SK-N-SH (cell line): Measurements from ENCODE around the gene NDUFC2. TPM values are rescaled to one million over a fixed set of nuclear protein-coding genes. Genes with fewer than 3 reads are reported as not detected.

Experiments
- CTCF ChIA-PET: fragments of 300-600, 350-600 bp; formaldehyde crosslinking; extraction: SDS; loops from one replicate; lab custom pipeline; 2021; lab: Yijun Ruan, JAX
- POLR2A ChIA-PET: fragments of 350-600 bp; sonication (Branson Sonifier 250); formaldehyde crosslinking; extraction: SDS; loops from one replicate; lab custom pipeline; 2020; ENCODE audit warnings: antibody characterized with exemption, inconsistent platforms; lab: Yijun Ruan, JAX
- DNase-seq: peaks from one replicate; pipeline ENCODE4 v3.0.0; 2012
- H2AFZ ChIP-seq: fragments of 200-600 bp; sonication (generic); 2 replicates; pipeline ENCODE4 v1.8.1; 2016; ENCODE audit warnings: antibody characterized with exemption, mild to moderate bottlenecking, low read depth
- H3F3A ChIP-seq: fragments of 200-600 bp; sonication (generic); replicated peaks from 2 replicates; pipeline ENCODE3; 2016; ENCODE audit warnings: antibody characterized with exemption, mild to moderate bottlenecking; ENCODE audit not compliant: insufficient read depth
- H3K27ac ChIP-seq, 2 experiments: fragments of 200-500 bp in 1 of 2; fragments of 200-600 bp in 1 of 2; sonication (Bioruptor generic) in 1 of 2; sonication (generic), shearing (Covaris generic) in 1 of 2; 2 replicates each; pipeline versions ENCODE4 v1.5.1 to v1.6.1; 2014 to 2016; ENCODE audit warnings: low read depth in 2 of 2, inconsistent platforms in 1 of 2, low read length in 1 of 2, mild to moderate bottlenecking in 1 of 2, mixed read lengths in 1 of 2
- H3K27me3 ChIP-seq: fragments of 200-600 bp; sonication (generic), shearing (Covaris generic); 2 replicates; pipeline ENCODE4 v1.6.1; 2016; ENCODE audit warnings: mixed run types; ENCODE audit not compliant: insufficient read depth
- H3K36me3 ChIP-seq, 2 experiments: fragments of 200-500 bp in 1 of 2; fragments of 200-600 bp in 1 of 2; sonication (Bioruptor generic) in 1 of 2; sonication (generic) in 1 of 2; replicated peaks in 1 of 2; 2 replicates each; pipeline versions ENCODE3 to v1.5.1; 2014 to 2016; ENCODE audit warnings: low read length in 1 of 2, mild to moderate bottlenecking in 1 of 2; ENCODE audit not compliant: insufficient read depth in 2 of 2, control insufficient read depth in 1 of 2
- H3K4me1 ChIP-seq, 2 experiments: fragments of 200-500 bp in 1 of 2; fragments of 200-600 bp in 1 of 2; sonication (Bioruptor generic) in 1 of 2; sonication (generic), shearing (Covaris generic) in 1 of 2; 2 replicates each; pipeline versions ENCODE4 v1.5.1 to v1.6.1; 2014 to 2016; ENCODE audit warnings: low read depth in 1 of 2, low read length in 1 of 2, mixed run types in 1 of 2; ENCODE audit not compliant: insufficient read depth in 2 of 2, control insufficient read depth in 1 of 2
- H3K4me2 ChIP-seq: fragments of 200-600 bp; sonication (generic), shearing (Covaris generic); 2 replicates; pipeline ENCODE4 v1.6.1; 2017; ENCODE audit warnings: mixed run types
- H3K4me3 ChIP-seq, 2 experiments: fragments of 200-500 bp in 1 of 2; fragments of 200-600 bp in 1 of 2; sonication (Bioruptor generic) in 1 of 2; sonication (generic), shearing (Covaris generic) in 1 of 2; 2 replicates each; pipeline versions ENCODE4 v1.5.1 to v1.8.1; 2014 to 2016; ENCODE audit warnings: low read depth in 2 of 2, inconsistent platforms in 1 of 2, low read length in 1 of 2, mild to moderate bottlenecking in 1 of 2, mixed read lengths in 1 of 2, moderate library complexity in 1 of 2
- H3K79me2 ChIP-seq: fragments of 200-600 bp; sonication (generic); 2 replicates; pipeline ENCODE4 v1.8.1; 2017; ENCODE audit warnings: mild to moderate bottlenecking; ENCODE audit not compliant: insufficient read depth
- H3K9ac ChIP-seq: fragments of 200-600 bp; sonication (generic); 2 replicates; pipeline ENCODE4 v1.6.1; 2017; ENCODE audit warnings: mixed run types
- H3K9me2 ChIP-seq: fragments of 200-600 bp; sonication (generic); 2 replicates; pipeline ENCODE4 v1.6.1; 2017; ENCODE audit warnings: mixed run types
- H3K9me3 ChIP-seq: fragments of 200-600 bp; sonication (generic); 2 replicates; pipeline ENCODE4 v1.6.1; 2017; ENCODE audit warnings: mixed run types, mild to moderate bottlenecking, moderate library complexity
- H4K20me1 ChIP-seq: fragments of 200-600 bp; sonication (generic); 2 replicates; pipeline ENCODE4 v1.6.1; 2017; ENCODE audit warnings: mild to moderate bottlenecking, mixed run types; ENCODE audit not compliant: insufficient read depth
- ELF1 ChIP-seq: IDR thresholded peaks from 2 replicates; pipeline ENCODE4 v1.4.0; 2012
- FOSL2 ChIP-seq: IDR thresholded peaks from 2 replicates; pipeline ENCODE4 v1.4.0; 2012; ENCODE audit warnings: low read depth, mild to moderate bottlenecking, moderate library complexity, borderline replicate concordance
- MEF2A ChIP-seq: IDR thresholded peaks from 2 replicates; pipeline ENCODE4 v1.4.0; 2012; ENCODE audit warnings: low read depth, borderline replicate concordance
- POLR2AphosphoS5 ChIP-seq: IDR thresholded peaks from 2 replicates; pipeline ENCODE4 v1.6.1; 2012; ENCODE audit warnings: low read depth, low read length
- TCF12 ChIP-seq: IDR thresholded peaks from 2 replicates; pipeline ENCODE4 v1.4.0; 2012
- WGBS: methylation state at CpG from one replicate; pipeline ENCODE4 v1.1.6; 2017; ENCODE audit warnings: low lambda C conversion rate; 5-methylcytosine and 5-hydroxymethylcytosine counted together
- polyA plus RNA-seq, 3 experiments: library from polyadenylated mRNA; depleted of rRNA; stranded (reverse); fragments of >200 nt; gene quantifications; 2 replicates each; pipeline ENCODE4 v1.2.3, GENCODE V29; 2012
- TF ChIP-seq, protein P1 (sequence below): IDR thresholded peaks from 2 replicates; pipeline ENCODE4 v1.6.1; 2012; ENCODE audit warnings: mild to moderate bottlenecking, low read depth, low read length, moderate library complexity
- TF ChIP-seq, protein P2 (sequence below): IDR thresholded peaks from 2 replicates; pipeline ENCODE4 v1.4.0; 2012; ENCODE audit warnings: low read depth

NDUFC2 gene
- polyA plus RNA-seq, 1 of the 3 experiments (the other 2 are of a cell fraction) = 235 TPM

DNA sequence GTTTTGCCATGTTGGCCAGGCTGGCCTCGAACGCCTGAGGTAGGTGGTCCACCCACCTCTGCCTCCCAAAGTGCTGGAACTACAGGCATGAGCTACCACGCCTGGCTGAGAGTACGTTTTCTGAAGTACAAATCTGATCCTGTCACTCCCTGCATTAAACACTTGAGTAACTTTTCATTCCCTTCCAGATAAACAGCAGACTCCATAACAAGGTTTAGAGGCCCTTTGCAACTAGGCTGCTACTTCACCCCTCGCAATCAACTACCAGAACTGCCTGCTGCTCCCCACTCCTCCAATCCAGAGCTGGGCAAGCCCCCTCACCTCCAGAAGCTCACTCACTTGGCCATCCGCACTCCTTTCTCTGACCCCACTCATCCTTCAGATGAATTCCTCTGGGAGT lies 58.1 kb downstream of the NDUFC2 start (continued):
- TF ChIP-seq, protein P1, sequence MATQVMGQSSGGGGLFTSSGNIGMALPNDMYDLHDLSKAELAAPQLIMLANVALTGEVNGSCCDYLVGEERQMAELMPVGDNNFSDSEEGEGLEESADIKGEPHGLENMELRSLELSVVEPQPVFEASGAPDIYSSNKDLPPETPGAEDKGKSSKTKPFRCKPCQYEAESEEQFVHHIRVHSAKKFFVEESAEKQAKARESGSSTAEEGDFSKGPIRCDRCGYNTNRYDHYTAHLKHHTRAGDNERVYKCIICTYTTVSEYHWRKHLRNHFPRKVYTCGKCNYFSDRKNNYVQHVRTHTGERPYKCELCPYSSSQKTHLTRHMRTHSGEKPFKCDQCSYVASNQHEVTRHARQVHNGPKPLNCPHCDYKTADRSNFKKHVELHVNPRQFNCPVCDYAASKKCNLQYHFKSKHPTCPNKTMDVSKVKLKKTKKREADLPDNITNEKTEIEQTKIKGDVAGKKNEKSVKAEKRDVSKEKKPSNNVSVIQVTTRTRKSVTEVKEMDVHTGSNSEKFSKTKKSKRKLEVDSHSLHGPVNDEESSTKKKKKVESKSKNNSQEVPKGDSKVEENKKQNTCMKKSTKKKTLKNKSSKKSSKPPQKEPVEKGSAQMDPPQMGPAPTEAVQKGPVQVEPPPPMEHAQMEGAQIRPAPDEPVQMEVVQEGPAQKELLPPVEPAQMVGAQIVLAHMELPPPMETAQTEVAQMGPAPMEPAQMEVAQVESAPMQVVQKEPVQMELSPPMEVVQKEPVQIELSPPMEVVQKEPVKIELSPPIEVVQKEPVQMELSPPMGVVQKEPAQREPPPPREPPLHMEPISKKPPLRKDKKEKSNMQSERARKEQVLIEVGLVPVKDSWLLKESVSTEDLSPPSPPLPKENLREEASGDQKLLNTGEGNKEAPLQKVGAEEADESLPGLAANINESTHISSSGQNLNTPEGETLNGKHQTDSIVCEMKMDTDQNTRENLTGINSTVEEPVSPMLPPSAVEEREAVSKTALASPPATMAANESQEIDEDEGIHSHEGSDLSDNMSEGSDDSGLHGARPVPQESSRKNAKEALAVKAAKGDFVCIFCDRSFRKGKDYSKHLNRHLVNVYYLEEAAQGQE = no peak
- TF ChIP-seq TCF12 = no peak
- no peak for TF ChIP-seq POLR2AphosphoS5

DNA sequence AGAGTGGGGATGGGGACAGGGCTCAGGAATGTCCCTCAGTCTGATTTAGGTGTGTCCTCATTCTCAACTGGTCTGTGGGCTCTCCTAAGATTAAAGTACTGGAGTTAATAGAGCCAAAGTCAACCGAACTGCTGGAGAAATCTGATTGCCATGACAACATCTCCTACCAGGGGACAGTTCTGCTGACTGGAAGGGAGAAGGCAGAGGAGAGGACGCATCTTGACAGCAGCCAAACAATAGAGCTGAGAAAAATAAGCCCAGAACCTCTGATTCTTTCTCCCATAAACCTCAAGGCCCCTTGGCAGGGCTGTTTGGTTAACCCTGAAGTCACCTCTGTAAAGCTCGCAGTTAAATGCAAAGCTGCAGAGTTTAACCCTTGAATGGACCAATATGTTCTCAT lies 59.4 kb downstream of the NDUFC2 start:
- no peak overlapping the region; the same call in 1 of the 2 replicates for H2AFZ ChIP-seq
- no peaks in the 10 kb centered on the region for H4K20me1 ChIP-seq
- H3K9me2 ChIP-seq = no peaks in the 10 kb centered on the region
- H3K36me3 ChIP-seq = no peaks in the 10 kb centered on the region
- H3K9ac ChIP-seq = no peak overlapping the region
- TF ChIP-seq, protein P2, sequence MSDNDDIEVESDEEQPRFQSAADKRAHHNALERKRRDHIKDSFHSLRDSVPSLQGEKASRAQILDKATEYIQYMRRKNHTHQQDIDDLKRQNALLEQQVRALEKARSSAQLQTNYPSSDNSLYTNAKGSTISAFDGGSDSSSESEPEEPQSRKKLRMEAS = no peak
- TF ChIP-seq, protein P1 = no peak
- no peak for TF ChIP-seq MEF2A
- TF ChIP-seq, all 33 proteins: peak for 0
- ChIA-PET CTCF (interaction anchor here (1.3 kb wide), 1 partner anchor 25 kb away, joined by 6 read pairs; no protein-coding TSS in a partner anchor), POLR2A (no interaction called here)
- no peak overlapping the region for H3K4me3 ChIP-seq
- H3F3A ChIP-seq = no peaks in the 10 kb centered on the region
- WGBS = 41% methylated on average over 3 of the region's 3 CpGs
- peak overlapping the region in 1 of 2 experiments; percentile 3; a peak in 1 of 4 replicates for H3K27ac ChIP-seq
- no peaks in the 10 kb centered on the region for H3K79me2 ChIP-seq
- DNase-seq = peak; percentile 14
- no peaks in the 10 kb centered on the region for H3K9me3 ChIP-seq
- H3K4me2 ChIP-seq = no peak overlapping the region
- H3K4me1 ChIP-seq = no peaks in the 10 kb centered on the region
- H3K27me3 ChIP-seq = no peaks in the 10 kb centered on the region

DNA sequence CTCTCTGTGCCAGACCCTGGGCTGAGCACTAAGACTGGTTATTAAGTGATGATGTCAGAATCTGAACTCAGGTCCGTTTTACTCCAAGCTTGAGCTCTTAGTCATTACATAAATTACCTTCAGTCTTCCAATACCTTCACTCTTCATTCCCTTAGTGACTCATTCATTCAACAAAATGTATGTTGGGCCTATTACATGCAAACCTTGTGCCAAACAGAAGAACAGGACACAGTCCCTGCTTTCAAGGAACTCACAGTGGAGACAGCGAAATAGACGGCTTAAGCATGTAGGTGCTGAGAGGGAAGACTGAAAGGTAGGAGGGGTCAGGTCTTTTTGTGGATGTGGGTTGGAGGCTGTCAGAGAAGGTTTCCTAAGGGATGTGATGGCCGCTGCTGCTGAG lies 59.9 kb downstream of the NDUFC2 start:
- H3K27ac ChIP-seq = peak overlapping the region in 1 of 2 experiments; percentile 3; a peak in 1 of 4 replicates
- no peaks in the 10 kb centered on the region for H3K27me3 ChIP-seq
- no peaks in the 10 kb centered on the region for H3K36me3 ChIP-seq
- no peaks in the 10 kb centered on the region for H3K9me3 ChIP-seq
- POLR2A ChIA-PET = no interaction called here
- no peaks in the 10 kb centered on the region for H3K4me1 ChIP-seq
- H3K79me2 ChIP-seq = no peaks in the 10 kb centered on the region
- H4K20me1 ChIP-seq = no peaks in the 10 kb centered on the region
- H3K4me2 ChIP-seq = no peak overlapping the region
- H3F3A ChIP-seq = no peaks in the 10 kb centered on the region
- no peaks in the 10 kb centered on the region for H3K9me2 ChIP-seq
- CTCF ChIA-PET = interaction anchor here (1.3 kb wide), 1 partner anchor 26 kb away, joined by 6 read pairs; no protein-coding TSS in a partner anchor
- no peak for DNase-seq
- TF ChIP-seq FOSL2 (peak; percentile 14; the same call in 1 of the 2 replicates), ELF1 (no peak)
- TF ChIP-seq, all 33 proteins: peak for 1
- Histone ChIP-seq H2AFZ (no peak overlapping the region; the same call in 1 of the 2 replicates), H3K9ac (no peak overlapping the region), H3K4me3 (no peak overlapping the region)
- 51% methylated on average over 4 of the region's 4 CpGs for WGBS

Other genes with a start within 250 kb of the NDUFC2 start
- gene INTS4, start 85.2 kb downstream of the NDUFC2 start, polyA plus RNA-seq (2012; rRNA removed) = 23.0 and 30.0 TPM in 2 replicates
- 0.25 and 0.32 TPM in 2 replicates for gene KCTD14, start 56.6 kb downstream of the NDUFC2 start, polyA plus RNA-seq (2012; rRNA removed)
- gene THRSP, start 16.0 kb downstream of the NDUFC2 start, polyA plus RNA-seq (2012; rRNA removed) = 0.10 TPM in 1 of 2 replicates, not detected in the other
- 42.0 and 54.8 TPM in 2 replicates for gene ALG8, start 59.8 kb upstream of the NDUFC2 start, polyA plus RNA-seq (2012; rRNA removed)
- 5.0 and 7.5 TPM in 2 replicates for gene KCTD21, start 108.8 kb upstream of the NDUFC2 start, polyA plus RNA-seq (2012; rRNA removed)
- gene USP35, start 109.1 kb upstream of the NDUFC2 start, polyA plus RNA-seq (2012; rRNA removed) = 8.0 and 8.4 TPM in 2 replicates